ENCODE data around the gene MRPL11.
"Not testable (repeated sequence)": the region's sequence is repeated elsewhere in the genome, so short reads cannot be mapped to it uniquely, and the experiment has no call there.

Gene MRPL11

DNA sequence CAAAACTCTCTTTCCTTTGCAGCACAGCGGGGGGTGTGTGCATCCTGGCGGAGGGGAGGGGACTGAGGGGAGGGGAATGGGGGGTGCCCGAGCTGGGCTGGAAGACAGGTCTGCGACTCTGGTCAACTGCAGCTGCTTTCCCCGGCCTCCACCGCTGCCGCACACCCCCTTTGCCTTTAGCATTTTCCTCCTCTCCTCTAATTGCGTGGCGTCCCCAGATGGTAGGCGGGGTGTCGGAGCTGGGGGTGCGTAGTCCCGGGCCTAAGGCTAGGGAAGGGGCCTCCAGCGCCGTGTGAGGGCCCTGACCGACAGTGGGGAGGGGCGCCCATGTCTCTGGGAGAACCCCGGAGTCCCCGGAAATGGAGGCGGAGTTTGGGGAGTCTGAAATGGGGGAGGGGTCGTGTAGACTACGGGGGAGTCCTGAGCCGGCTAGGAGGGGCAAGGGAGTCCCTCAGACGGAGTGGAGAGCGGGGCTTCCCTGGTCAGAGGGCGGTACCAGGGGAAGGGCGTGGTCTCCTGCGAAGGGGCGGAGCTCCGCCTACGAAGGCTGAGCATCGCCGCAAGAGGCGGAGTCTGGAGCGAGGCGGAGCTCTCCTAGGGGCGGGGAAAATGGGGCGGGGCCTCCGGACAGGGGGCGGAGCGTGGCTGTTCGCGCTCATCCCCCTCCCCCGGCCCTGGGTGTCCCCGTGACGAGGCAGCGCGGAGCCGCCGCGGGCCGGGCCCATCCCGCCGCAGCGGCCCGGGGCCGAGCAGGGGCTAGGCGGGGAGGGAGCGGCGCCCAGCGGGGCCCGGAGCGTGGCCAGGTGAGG is 27.8 kb upstream of the MRPL11 start, which contains the start of gene PELI3:
Gene PELI3 (plus strand): TSS at position 681 of the 809 bp plus-strand sequence. CDS start 1,224 bp downstream, outside the sequence.
- DNase-seq, result peak; percentile 90

DNA sequence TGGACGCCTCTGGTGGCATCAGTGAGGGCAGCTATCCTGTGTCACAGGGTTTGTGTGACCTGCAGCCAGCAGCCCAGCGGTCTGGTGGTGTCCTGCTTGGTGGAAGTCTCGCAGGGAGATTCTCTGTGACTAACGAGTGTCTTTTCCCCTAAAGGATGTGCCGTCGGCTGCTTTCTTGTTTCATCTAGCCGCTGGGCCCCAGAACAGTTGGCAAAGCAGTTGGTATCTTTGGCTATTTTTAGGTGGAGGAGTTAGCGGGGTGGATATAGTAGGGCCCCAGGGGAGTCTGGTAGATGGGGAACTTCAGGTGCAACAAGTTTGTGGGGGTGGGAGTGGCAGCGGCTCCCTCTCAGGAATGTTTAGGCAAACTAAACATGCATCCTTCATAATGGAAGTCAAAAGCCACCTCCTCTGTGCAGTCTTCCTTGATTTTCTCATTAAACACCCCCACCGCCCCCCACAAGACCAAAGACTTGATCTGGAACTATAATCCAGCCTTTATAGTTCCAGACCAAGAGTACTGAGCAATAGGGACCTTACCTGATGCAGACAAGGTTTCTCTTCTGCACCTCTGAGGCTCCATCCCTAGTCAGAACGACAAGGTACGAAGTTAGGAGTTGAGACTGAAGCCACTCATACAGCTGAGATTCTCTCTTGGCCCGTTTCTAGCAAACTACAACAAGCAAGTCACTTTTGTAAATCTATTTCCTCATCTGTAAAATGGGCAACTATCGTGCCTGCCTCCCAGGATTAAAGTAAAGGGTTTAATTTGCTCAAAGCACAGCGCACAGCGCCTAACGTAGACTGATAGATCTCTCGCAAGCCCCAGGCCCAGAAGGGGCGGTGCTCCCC is 27.0 kb upstream of the MRPL11 start:
- DNase-seq, result no peak

DNA sequence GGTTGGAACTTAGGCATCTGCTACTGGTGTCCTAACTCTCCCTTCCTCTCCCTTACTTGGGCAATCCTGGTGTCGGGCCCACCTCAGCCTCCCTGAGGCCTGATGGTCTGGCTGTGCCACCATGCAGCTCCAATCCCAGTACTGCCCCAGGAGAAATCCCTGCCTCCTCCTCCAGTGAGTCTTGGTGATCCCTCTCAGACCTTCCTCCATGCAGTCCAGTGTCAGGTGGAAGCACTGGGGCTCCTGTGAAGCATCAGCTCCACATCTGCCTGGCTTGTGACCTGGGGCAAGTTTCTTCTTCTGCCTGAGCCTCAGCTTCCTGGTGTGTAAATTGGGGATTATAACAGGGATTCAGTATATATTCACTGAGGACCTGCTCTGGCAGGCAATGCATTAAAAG is 26.3 kb upstream of the MRPL11 start:
- DNase-seq, result no peak

DNA sequence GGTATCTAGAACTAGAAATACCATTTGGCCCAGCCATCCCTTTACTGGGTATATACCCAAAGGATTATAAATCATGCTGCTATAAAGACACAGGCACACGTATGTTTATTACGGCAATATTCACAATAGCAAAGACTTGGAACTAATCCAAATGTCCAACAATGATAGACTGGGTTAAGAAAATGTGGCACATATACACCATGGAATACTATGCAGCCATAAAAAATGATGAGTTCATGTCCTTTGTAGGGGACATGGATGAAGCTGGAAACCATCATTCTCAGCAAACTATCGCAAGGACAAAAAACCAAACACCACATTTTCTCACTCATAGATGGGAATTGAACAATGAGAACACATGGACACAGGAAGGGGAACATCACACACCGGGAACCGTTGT is 25.5 kb upstream of the MRPL11 start:
- not testable (repeated sequence) for DNase-seq

DNA sequence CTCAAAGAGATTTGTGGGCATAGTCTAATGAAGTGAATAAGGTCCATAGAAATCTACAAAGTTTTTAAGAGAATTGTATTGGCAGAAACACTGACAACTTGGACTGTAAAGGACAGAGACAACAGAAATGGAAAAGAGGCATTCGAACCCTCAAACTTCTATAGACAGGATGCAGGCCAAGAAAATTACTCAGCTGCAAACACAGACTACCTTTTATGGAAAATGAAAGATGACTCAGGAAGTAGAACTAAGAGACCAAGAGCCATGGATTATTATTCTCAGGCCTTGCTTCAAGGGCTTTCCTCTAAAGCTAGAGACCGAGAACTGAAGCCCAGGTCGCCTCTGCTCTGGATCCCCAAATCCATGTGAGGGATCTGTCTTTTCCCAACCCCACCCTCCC is 24.3 kb upstream of the MRPL11 start:
- no peak for DNase-seq

DNA sequence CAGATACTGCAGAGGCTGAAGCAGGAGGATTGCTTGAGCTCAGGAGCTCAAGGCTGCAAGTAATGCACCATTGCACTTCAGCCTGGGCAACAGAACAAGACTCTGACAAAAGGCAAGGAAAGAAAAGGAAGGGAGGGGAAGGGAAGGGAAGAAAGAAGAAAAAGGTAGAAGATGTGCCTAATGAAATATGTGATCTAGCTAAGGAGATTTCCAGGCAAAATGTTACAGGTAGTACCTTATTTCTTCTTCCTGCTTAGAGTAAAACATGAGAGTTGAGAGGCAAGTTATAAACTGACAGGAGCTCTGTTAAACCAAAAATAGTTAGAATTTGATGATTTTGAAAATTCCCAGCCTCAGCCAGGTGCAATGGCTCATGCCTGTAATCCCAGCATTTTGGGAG is 23.4 kb upstream of the MRPL11 start:
- DNase-seq, result no peak

DNA sequence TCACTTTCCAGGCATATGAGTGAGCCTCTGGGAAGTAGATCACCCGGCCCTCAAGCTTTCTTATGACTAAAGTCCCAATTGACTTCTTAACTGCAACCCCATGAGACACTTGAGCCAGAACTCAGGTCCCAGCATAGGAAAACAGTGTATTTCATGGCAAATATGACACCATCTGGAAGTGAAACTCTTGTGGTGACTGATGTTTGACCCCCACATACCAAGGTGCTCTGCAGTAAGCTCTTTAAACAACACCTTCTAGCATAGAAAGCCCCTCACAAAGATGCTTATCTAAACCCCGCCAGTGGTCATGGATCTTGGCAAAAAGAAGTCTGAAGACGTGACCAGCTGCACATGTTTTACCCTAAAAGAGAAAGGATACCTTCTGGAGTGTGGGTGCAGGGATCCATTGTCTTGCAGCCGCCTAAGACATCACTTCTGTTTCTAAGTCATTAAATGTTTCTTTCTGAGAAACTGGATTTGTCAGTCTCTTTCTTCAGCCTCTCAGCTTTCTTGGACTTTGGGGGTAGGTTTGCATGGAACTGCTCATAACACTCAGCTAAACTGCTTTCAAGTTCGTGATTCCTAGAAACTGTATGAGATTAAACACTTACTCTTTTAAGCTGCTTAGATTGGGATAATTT is 20.6 kb upstream of the MRPL11 start:
- DNase-seq, result no peak

DNA sequence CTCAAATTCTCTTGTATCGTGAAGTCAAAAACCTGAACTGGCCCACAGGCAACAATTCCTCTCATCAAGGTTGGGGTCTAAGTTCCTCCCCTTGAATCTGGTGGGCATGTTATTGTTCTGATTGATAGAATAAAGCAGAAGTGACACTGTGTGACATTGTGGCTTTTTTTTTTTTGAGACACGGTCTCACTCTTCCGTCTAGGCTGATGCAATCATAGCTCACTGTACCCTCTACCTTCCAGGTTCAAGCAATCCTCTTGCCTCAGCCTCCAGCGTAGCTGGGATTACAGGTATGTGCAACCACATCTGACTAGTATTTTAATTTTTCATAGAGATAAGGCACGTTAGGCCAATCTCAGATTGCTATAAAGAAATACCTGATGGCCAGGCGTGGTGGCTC is 19.2 kb upstream of the MRPL11 start:
- DNase-seq, result no peak

DNA sequence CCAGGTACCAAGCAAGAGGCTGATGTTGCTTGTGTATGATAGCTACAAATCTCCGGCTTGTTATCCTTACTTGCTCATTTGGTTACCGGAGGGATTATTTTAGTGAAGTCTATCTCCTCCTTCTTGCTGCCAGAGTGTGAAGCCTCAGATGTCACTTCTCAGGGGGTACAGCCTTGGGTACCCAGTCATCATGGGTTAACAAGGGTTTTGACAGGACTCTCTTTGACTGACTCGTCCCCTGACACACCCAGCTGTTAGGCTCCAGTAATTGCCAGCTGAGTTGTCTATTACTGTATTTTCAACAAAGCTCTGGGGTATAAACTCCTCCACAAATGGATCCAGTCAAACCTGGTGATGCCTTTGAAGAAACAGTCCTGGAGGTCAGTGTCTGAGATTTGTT is 16.2 kb upstream of the MRPL11 start:
- no peak for DNase-seq

DNA sequence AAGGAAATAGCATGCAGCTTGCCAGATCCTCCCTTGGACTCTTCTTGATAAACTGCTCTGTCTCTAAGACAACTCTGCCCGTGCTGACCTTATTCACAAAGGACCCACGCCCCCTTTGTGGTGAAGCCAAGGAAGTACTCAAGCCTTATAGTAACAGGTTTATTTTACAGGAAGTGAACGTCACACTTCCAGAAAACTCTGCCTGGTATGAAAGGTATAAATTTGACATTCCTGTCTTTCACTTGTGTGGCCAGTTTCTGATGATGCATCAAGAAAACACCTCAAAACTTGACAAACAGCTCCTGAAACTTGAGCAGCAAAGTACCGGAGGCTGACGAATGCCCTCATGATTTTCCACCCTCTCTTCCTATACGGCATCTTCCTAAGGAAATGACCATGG is 15.6 kb upstream of the MRPL11 start:
- DNase-seq, result no peak

DNA sequence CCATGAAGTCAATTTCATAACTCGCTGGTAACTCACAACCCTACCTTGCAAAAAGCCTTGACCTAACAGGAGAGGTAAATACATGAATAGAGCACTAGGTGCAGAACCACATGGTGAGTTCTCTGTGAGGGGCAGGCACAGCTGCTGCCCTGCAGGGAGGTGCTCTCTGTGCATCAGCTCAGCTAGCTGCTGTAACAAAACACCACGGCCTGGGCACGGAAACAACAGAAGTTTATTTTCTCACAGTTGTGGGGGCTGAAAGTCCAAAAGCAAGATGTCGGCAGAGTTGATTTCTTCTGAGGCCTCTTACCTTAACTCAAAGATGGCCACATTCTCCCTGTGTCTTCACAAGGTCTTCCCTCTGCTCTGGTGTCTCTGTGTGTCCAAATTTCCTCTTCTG is 13.0 kb upstream of the MRPL11 start:
- DNase-seq, result no peak

DNA sequence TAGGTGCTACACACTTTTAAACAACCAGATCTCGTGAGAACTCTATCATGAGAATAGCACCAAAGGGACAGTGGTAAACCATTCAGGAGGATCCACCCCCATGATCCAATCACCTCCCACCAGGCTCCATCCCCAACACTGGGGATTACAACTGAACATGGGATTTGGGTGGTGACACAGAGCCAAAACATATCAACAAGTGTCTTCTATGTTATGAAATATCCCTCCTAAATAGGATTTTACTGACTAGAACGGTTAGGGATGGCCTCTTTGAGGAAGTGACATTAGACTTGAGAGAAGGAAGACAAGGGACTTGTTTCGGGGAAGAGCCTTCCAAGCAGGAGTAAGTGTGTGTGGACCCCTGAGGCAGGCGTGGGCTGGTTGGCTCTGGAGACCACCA is 11.9 kb upstream of the MRPL11 start:
- no peak for DNase-seq

DNA sequence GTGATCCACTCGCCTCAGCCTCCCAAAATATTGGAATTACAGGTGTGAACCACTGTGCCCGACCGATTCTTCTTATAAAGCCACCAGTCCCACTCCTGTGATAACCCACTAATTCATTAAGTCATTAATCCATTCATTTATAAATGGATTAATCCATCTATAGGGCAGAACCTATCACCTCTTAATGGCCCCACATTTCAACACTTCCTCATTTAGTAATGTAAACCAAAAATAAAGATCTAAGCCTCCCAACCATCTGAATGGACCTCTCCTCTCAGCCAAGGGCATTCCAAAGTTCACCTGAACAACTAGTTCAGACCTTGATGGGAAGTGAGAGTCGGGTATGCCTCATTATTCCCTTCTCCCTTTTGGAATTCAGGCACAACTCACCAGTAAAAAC is 9.9 kb upstream of the MRPL11 start:
- DNase-seq, result no peak

DNA sequence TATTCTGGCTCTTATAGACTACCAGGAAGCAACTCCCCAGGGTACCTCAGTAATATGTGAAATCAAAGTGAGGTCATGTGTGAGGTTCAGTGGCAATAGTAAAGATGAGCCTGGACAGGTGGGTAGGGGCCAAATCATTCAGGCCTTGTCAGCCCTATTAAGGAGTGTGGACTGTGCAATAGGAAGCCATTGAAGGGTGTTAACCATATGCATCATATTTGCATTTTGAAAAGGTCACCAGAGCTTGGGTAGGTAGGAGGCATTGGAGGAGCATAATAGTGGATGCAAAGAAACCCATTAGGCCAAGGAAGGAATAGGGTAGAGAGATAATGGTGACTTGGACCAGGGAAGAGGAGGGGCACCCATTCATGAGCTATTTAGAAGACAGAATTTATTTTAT is 8.4 kb upstream of the MRPL11 start:
- DNase-seq, result no peak

DNA sequence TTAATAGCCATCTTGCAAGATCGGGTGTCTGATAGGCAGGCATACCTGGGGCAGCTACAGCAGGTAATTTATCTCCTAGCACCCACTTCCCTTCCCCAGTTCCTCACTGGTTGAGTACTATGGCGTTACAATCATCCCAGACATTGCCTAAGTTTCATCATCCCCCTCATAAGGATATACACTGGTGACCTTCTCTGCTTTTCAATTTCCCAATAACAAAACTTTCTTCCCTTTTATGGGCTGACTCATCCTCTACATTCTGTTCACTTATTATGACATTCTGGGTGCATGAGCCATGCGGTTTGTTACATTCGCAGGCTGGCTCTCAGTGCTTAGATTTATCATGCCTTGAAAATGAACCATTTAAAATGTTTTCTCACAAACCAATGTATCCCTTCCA is 5.0 kb upstream of the MRPL11 start:
- no peak for DNase-seq

DNA sequence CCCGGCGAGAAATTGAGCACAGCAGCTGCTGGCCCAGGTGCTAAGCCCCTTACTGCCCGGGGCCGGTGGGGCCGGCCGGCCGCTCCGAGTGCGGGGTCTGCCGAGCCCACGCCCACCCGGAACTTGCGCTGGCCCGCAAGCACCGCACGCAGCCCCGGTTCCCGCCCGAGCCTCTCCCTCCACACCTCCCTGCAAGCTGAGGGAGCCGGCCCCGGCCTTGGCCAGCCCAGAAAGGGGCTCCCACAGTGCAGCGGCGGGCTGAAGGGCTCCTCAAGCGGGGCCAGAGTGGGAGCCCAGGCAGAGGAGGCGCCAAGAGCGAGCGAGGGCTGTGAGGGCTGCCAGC is 2.3 kb upstream of the MRPL11 start:
- not testable (repeated sequence) for DNase-seq

DNA sequence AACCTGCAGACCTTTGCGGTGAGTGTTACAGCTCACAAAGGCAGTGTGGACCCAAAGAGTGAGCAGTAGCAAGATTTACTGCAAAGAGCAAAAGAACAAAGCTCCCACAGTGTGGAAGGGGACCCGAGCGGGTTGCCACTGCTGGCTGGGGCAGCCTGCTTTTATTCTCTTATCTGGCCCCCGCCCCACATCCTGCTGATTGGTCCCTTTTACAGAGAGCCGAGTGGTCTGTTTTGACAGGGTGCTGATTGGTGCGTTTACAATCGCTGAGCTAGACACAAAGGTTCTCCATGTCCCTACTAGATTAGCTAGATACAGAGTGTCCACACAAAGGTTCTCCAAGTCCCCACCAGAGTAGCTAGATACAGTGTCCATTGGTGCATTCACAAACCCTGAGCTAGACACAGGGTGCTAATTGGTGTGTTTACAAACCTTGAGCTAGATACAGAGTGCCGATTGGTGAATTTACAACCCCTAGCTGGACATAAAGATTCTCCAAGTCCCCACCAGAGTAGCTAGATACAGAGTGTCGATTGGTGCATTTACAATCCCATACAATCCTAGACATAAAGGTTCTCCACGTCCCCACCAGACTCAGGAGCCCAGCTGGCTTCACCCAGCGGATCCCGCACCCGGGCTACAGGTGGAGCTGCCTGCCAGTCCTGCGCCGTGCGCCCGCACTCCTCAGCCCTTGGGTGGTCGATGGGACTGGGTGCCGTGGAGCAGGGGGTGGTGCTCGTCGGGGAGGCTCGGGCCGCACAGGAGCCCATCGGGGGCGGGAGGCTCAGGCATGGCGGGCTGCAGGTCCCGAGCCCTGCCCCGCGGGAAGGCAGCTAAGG is 1.7 kb upstream of the MRPL11 start:
- DNase-seq, result not testable (repeated sequence)

DNA sequence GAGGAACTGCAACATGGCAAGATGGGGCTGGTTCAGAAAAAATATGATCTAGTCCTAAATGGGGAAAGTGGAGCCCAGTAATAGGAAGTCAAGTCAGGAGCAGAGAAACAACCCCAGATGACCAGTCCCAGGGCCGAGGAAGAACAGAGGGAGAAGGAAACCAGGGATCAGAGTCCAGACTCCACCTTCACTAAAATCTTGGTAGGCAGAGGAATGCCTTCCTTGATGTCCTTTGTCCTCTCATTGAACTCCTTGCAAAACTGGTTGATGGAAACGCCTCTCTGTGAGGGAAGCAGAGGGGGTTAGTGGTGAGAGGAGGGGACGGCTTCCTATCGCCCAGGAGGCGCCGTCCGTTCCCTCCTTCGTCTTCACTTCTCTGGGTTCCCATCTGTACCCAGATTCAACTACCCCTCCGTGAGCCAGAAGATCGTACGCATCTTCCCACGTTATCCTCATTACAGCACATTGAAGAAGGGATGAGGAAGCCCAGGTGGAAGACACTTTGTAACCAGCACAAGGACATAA is 607 bp downstream of the MRPL11 start:
- DNase-seq, result no peak

DNA sequence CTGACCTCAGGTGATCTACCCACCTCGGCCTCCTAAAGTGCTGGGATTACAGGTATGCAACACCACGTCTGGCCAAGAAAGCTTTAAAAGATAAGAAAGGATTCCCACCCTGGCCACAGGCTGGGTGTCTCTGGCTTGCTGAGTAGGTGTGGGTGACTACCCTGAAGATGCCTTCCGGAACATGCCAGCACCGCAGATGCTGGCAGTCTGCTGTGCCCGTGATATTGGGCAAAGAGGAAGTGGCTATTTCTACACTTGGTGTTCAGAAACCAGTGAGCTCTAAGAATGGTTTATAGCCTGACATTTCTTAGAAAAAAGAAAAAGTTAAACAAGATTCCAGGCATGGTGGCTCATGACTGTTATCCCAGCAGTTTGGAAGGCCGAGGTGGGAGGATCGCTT is 6.1 kb downstream of the MRPL11 start:
- no peak for DNase-seq

DNA sequence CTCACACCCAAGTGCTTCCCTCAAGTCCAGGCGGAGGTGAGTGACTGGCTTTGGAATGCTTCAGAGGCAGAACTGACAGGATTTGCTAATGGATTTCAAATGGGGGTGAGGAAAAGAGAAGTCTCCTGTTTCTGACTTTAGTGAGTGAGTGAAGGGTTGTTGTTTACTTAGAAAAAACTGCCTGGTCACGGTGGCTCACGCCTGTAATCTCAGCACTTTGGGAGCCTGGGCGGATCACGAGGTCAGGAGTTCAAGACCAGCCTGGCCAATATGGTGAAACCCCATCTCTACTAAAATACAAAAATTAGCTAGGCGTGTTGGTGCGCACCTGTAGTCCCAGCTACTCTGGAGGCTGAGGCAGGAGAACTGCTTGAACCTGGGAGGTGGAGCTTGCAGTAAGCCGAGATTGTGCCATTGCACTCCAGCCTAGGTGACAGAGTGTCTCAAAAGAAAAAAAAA is 6.7 kb downstream of the MRPL11 start:
- DNase-seq, result not testable (repeated sequence)

DNA sequence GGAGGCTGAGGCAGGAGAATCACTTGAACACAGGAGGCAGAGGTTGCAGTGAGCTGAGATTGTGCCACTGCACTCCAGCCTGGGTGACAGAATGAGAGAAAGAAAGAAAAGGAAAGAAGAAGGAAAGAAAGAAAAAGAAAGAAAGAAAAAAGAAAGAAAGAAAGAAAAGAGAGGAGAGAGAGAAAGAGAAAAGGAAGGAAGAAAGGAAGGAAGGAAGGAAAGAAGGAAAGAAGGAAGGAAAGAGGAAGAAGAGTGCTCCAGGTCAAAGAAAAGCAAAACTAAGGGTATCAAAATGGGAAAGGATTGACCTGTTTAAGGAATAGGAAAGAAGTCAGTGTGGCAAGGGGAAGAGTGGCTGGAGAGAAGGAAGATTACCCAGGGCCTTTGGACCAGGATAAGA is 7.4 kb downstream of the MRPL11 start:
- not testable (repeated sequence) for DNase-seq

DNA sequence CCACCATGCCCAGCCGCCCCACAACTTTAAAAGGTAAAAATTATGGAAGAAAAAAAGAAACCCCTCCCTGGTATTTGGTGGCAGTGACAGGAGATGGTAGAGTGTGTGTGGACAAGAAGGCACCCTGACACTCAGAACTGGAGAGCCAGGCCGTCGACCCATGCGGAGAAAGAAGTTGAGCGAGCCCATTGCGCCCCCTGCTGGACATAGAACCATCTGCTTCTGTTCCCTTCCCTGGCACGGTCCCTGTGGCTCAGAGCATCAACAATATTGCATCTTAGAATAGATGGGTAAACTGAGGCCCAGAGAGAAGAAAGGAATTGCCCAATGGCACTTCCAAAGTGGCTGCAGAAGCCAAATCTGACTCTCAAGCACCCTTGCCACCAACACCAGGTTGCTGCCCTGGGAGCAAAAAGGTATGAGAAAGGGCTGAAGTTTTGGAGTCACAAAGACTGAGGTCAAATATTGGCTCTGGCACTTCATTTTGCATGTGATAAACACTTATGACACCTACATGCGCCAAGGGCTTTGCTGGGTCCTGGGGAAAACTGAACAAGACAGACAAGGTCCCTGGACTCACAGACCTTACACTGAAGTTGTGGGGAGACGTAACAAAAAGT is 8.6 kb downstream of the MRPL11 start:
- DNase-seq, result peak; percentile 59
